Limb (tissue), 2 donors: ENCODE measurements around the gene ENPEP.
"Not testable (repeated sequence)": the region's sequence is repeated elsewhere in the genome, so short reads cannot be mapped to it uniquely, and the experiment has no call there.

Source experiments
- DNase-seq, 2 donors: peaks; one replicate each; pipeline ENCODE4 v3.0.0-alpha.2; 2016; ENCODE audit errors: extremely low spot score in 2 of 2

ENPEP gene

DNA sequence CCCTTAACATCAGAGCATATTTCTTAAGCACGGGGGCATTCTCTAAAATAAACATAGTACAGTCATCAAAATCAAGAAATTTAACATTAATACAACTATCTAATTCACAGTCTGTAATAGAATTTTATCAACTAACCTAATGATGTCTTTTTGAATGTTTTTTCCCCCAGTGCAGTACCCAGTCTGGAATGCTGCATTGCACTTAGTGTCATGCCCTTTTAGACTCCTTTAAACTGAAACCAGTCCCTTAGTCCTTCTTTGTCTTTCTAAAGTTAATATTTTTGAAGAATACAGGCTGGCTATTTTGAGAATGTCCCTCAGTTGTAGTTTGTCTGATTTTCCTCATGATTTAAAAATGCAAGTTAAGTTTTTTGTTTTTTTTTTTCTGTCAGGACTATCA lies 9.5 kb downstream of the ENPEP start:
- no peak for DNase-seq

DNA sequence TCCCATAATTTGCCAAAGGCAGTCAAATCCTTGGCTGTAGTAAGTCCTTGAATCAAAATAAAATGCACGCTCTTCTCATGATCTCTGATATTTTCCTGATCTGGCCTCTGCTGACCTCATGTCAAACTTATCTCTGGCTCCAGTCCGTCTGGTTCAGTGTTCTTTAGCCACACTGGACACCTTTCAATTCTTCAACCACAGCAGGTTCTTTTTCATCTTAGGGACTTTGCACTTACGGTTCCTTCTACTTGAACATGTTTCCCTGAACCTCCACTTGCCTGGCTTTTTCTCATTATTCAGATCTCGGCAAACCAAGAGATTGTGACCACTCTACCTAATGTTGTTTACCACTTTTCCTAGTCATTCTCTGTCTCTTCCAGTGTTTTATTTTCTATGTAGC lies 10.3 kb downstream of the ENPEP start:
- DNase-seq, result no peak

DNA sequence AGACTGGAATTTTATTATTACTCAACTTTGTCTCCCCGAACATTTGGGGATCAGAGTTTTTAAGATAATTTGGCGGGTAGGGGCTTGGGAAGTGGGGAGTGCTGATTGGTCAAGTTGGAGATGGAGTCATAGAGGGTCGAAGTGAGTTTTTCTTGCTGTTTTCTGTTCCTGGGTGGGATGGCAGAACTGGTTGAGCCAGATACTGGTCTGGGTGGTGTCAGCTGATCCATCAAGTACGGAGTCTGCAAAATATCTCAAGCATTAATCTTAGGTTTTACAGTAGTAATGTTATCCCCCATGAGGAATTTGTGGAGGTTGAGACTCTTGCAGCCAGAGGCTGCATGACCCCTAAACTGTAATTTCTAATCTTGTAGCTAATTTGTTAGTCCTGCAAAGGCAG lies 10.9 kb downstream of the ENPEP start:
- not testable (repeated sequence) for DNase-seq

DNA sequence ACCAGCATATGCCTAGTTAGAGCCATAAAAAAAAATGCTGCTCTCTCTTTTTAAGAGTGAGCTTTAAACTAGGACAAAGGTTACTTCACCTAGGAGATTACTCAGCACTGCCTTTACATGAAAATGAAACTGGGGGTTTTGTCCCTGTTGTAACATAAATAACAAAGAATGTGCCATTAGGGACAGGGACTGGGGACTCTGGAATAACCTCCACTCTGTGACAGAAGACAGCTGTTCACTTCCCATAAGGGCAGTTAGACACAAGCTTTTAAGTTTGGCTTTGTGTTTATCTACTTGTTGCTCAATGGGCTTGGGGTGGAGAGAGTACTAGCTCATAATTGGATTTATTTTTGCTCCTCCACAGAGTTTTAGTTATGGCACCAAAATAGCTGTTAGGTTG lies 11.9 kb downstream of the ENPEP start:
- DNase-seq, result no peak

DNA sequence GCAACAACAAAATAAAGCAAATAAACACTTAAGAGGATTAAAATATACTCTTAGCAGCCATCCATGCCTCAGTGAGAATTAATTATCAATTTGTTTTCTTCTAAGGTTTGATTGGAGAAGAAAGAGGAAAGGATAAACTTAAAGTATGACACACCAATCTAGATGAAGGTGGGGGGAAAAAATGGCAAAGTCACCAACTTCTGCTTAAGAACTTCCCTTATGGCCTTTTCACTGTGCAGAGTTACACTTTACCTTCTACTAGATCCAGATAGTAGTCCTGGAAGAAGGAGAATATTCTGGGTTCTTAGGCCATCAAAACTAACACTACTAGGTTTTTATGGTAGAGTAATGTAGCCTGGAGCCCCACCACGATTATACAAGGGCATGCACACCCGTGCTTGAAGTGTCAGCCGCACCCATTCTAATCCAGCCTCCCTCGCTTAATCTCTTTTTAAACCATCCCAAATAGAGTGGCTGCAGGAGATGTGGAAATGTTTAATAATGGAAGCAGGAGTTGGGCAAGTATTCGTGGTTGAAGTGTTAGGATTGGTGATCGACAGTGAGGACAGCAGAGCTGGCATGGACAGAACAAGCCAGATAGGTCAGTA lies 14.1 kb downstream of the ENPEP start:
- DNase-seq, result no peak

DNA sequence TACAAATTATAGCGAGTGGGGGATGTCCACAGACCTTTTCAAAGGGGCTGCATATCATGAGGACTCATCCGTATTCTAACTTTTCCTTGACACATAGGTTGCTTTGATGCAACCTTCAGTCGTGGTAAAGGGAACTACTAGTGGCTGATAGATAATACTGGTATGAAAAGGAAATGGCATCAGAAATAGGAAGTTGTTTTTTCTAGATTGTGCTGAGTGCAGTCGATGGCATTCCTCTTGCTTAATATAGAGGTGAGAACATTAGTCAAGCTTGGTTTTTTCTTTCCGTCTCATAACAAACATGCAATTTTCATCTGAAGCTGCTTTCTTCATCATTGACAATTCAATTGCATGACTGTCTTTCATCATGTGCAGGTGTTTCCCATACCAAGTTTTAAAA lies 16.6 kb downstream of the ENPEP start:
- no peak for DNase-seq

DNA sequence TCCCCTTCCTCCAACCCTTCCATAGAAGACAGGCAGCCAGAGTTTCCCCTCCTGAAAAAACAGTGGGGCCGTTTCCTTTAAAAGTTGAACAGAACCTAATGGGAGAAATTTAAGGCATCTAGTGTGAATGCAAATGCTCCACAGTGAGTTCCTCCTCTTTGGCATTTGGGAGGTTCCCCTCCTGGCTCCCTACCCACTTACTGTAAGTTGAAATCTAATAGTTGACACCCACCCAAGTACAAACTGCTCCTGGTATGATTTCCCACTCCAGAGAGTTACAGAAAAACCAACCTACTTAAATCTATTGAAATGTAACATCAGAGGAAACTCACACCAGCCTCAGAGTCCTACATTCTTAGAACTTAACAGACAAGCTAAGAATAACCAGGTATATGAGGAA lies 17.6 kb downstream of the ENPEP start:
- DNase-seq, result no peak

DNA sequence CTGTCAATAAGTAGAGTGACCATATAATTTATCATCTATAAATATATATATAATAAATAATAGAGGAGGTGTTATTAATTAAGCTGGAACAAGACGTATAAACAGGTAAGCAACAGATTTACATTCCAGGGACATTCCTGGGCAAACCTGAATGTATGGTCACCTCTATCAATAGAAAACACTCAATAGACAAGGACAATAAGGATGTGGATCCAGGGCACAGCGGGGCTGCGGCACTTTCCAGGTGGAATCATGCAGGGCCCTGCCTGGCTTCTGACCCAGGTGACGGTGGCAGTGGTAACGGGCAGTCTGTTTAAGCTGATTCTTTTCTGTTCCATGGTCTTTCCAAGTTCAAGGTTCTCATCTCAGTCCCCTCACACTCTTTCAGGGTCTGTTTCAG lies 22.5 kb downstream of the ENPEP start:
- DNase-seq, result no peak

DNA sequence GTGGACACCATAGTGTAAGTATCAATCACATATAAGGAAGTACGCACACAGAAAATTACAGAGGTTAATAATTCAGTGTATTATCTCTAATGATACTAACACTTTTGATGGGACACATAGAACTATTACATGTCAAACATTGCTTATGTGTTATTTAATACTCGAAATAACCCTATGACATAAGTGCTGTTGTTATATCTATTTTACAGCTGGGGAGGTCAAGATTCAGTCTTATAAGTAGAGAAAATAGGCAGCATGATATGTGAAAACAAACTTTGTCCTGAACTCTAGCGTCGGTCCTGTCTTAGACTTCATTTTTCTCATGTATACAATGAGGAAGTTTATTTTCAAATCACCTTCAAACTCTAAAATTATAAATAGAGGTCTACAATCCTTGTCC lies 23.2 kb downstream of the ENPEP start:
- DNase-seq, result no peak

DNA sequence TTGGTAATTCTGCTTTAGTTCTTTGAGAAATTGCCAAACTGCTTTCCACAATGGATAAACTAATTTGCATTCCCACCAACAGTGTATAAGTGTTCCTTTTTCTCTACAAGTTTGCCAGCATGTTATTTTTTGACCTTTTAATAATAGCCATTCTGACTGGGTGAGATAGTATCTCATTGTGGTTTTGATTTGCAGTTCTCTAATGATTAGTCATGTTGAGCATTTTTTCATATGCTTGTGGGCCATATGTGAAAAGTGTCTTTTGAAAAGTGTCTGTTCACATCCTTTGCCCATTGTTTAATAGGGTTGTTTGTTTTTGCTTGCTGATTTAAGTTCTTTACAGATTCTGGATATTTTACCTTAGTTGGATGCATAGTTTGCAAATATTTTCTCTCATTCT lies 25.9 kb downstream of the ENPEP start:
- no peak for DNase-seq

DNA sequence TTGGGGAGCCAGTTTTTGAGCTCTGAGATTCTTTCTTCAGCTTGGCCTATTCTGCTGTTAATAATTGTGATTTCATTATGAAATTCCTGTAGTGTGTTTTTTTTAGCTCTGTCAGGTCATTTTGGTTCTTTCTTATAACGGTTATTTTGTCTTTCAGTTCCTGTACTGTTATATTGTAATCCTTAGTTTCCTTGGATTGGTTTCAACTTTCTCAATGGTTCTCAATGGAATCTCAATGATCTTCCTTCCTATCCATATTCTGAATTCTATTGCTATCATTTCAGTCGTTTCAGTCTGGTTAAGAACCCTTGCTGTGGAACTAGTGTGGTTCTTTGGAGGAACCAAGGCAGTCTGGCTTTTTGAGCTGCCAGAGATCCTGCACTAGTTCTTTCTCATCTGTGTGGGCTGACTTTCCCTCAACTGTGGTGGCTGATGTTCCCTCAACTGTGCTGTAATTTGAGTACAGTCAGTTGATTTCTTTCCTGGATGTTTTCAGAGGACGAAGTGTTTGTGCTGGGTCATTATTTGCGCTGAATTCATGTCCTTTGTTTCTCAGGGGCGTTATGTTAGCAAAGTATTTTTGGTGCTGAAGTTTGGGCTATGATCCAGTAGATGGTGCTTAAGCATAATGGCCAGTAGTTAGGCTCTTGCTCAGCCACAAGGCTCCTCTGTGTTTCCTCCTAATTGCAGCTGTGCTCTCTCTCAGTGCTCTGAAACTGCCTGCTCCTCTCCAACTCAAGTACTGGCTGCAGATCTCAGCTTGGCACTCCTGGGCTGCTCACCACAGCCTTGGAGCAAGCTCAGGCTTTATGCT lies 27.5 kb downstream of the ENPEP start:
- DNase-seq, result no peak

DNA sequence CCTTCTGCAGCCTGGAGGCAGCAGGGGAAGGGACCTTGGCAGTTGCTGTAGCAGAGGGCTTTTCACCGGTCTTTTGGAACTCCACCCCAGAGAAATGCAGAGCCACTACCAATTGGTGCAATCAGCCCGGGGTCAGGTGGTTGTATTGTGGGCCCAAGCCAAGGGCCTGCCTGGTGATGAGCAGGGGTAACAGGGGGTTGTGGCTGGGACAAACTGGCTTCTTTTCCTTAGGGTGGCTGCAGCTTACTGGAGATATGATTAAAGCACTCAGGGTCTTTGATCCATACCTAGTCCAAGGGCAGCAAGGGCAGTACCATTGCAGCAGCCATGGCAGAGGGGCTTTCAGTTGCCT lies 28.1 kb downstream of the ENPEP start:
- no peak for DNase-seq

DNA sequence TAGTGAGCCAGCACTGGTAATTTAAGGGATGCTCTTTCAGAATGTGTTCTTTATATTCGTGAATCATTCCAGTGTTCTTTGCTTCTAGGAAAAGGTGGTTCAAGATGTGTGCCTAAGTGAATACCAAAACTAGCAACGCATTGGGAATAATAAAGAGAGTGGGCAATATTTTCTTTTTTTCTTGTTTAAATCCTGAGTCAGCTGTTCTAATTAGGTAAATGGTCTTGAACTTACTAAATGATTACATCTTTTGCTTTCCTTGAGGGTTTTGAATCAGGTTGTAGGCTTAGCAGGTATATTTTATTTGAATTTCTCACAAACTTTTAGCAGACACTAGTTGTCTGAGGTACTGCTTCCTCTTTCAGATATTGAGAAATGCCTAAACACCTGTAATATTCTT lies 29.5 kb downstream of the ENPEP start:
- no peak for DNase-seq

DNA sequence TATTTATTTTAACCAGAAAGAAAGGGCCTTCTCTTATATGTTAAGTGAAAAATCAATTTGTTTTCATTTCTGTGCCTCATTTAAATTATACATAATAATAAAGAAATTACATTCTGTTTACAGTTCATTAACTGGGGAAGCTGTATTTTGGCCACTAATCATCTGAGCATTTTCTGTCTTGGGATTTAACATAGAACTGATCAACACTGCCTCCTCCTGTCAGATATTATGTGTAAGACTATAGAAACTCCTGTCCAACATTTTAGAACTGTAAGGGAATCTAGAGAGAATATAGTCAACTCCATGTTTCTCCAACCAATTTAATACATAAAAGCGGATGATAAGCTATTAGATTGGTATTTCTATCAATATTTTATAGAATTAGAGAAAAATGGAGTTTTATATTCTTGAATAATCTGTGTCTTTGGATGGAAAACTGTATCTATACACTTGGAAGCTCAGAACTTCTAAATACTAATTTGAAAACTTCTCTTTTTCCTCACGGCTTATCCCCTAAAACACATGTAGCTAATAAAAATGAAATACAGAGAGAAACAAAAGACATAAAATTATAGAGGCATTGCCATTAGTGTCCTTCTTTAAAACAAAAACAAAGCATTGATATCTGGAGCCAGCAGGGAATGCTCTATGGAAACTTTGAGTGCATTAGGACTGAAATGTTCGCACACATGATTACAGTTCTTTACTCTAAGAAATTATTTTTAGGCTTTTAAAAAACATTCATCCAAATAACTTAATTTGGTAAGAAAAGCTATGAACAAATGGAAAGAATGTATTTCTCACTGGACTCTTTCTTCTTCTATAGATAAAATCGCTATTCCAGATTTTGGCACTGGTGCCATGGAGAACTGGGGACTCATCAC lies 33.1 kb downstream of the ENPEP start:
- DNase-seq, result peak in 1 of 2 donors; percentile 42

DNA sequence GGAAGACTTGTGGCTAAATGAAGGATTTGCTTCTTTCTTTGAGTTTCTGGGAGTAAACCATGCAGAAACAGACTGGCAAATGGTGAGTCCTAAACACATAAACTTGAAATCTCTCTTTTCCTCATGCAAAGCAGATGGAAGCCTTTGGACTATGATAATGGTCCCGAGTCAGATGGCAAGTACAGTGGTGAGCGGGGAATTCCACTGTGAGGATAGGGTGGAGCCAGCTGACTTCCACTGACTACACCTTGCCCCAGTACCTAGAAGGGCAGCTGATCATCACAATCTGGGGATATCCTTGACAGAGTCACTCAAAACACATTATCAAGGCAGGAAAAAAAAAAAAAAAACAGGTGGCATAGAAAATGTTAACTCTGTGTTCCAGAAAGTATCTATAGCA lies 34.3 kb downstream of the ENPEP start:
- no peak for DNase-seq

DNA sequence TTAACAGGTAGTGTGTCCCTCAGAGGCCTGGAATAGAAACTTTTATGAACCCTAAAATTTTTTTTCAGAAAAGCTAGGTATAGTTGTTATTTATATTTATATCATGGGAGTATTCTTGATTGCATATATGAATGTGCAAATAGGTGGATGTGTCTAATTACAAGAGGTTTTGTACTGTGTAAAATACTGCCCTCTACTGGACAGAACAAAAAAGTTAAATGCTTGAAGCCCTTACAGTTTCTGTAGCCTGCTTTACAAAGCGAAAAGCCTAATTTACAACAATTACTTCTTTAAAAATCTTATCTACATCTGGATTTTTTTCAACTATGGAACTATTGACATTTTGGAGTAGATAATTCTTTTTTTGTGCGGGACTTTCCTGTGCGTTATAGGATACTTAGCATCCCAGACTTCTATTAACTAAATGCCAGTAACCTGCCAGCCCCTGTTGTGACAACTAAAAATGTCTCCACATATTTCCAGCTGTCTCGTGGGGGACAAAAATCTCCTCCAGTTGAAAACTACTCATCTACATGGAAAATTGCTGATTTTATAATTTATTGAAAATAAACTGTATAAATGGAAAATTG lies 35.1 kb downstream of the ENPEP start:
- peak in 1 of 2 donors; percentile 66 for DNase-seq

DNA sequence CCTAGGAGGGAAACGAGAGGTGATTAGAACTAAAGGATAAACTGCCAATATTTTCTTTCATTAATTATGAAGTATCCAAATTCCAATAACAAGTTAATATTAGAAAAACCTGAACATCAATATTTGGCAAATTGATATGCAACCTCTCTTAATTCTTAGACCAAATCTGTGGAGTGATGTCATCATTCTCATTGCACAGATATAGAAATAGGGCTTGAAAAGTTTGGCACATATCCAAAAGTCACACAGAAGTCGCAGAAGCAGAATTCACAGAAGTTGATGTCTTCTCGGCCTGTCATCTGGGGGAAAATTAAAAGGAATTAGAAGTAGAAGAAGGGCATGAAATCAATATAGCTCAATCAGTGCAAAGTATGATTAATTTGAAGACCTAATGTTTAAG lies 36.9 kb downstream of the ENPEP start:
- no peak for DNase-seq

DNA sequence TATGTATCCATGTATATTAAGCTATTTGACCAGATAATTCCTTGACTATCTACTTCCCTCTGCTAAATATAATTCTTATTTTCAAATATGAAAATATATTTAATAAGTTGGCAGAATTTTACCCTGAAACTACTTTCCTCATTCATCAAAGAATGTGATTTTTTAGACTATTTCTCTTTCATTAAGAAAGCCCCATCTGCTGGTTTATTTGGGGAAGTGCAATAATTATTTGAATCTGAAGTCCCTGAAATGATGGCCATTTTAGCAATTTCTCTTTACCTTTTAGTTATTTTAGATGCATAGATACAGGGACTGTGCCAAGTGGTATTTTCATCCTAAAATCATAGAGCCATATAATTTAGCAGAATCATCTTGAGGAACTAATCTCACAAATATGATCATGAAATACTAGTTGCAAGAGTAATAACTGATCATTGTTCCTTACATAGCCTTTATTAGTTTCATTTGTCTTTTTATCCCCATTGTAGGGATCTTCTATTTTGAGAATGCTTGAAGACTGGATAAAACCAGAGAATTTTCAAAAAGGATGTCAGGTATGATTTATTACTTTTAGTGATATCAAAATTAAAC lies 39.0 kb downstream of the ENPEP start:
- DNase-seq, result peak in 1 of 2 donors; percentile 57

DNA sequence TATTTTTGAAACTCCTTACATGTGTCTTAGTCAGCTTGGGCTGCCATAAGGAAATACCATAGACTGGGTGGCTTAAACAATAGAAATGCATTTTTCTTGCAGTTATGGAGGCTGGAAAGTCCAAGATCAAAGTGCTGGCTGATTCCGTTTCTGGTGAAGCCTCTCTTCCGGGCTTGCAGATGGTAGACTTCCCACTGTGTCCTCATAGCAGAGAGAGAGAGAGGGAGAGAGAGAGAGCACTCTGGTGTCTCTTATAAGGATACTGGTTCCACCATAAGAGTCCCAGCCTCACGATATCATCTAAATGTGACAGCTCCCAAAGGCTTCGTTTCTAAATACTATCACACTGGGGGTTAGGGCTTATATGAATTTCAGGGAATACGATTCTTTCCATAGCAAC lies 39.7 kb downstream of the ENPEP start:
- no peak for DNase-seq

DNA sequence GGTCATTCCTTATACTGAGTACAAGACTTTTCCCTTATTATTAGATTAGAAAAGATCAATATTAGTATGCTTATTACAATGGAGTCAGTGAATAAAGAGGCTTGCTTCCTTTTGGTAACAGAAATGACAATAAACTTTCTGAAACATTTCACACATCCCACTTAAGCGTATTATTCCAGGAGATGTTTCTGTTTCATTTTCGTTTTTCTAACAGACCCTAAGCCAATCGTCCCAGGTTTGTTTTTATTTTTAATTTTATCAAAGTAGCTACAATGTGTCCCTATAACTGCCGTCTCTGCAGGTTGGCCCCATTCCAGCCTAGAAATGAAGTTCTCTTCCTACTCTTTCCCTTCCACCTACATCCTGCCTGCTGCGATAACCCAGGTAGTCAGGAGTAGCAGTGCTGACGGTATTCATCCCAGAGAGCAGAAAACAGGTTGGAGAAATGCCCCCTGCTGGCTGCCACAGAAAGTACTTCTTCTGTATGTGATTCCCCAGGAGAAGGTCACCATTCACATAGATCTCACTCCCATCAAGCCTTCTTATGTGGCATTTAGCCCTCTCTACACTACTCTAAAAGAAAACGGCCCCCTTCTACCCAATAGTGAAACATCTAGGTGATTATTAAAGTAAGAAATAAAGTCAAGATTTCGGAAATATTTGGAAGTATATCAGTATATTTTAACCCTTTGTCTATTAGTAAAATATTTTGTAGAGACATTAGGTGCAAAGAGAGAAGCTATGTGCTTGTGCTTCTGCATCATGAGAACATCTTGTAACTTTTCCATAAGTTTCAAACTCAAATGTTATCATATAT lies 40.4 kb downstream of the ENPEP start:
- peak in 1 of 2 donors; percentile 65 for DNase-seq
